GM21723 (cell line): ENCODE measurements around the gene KAZN.
"Not testable (repeated sequence)": the region's sequence is repeated elsewhere in the genome, so short reads cannot be mapped to it uniquely, and the experiment has no call there.

ENCODE experiments used
- ATAC-seq: cut with Tn5 transposase; IDR thresholded peaks from one replicate; pipeline ENCODE4 v1.9.1; 2021; ENCODE audit warnings: mild to moderate bottlenecking, moderate library complexity; ENCODE audit not compliant: unreplicated experiment

Gene KAZN

DNA sequence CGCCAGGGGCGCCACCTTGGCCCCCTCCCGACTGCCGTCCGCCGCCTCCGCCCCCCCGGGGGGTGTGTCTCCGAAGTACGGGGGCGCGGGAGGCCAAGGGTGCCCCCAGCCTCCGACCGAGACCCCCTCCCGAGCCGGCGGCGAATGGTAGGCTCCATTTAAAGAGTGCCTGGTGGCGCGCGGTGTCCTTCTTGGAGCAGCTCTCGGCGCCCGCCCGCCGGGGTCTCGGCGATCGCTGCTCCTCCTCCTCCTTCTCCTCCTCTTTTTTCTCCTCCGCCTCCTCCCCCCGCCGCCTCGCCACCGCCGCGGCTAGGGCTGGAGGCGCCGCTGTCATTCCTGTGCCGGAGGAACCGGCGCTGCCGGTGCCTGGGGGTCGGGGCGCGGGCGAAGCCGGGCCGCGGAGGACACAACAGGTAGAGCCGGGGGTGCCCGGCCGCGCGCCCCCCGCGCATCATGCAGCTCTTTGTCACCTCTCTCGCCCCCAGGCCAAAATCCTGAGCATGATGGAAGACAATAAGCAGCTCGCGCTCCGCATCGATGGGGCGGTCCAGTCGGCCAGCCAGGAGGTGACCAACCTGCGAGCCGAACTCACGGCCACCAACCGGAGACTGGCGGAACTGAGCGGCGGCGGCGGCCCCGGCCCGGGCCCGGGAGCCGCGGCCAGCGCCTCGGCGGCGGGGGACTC, at the start of gene KAZN:
TSS of gene KAZN (plus strand) at position 188 of the 685 bp plus-strand sequence.
- ATAC-seq, result no peak

GRCh38 chr1:14549897-14550620, 48.4 kb upstream of the KAZN start:
- ATAC-seq, result no peak

DNA sequence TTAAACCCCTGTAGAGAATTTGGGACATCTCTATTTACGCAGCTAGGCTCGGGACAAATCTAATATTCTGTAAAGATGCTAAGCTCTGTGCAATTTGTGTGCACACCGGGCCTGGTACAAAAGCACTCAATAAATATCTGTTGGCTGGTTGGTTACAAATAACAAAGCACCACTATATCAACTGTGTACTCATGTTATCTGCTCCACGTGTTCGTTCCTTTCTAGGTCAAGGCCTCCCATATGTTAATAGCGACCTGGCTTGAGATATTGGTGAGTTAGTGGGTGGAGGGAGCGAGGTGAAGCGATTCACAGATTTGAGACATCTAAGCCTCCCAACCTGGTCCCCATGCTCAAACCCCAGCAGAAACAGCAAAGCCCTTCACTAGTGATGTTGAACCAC, 47.1 kb upstream of the KAZN start:
- ATAC-seq, result no peak

GRCh38 chr1:14552246-14552965, 46.1 kb upstream of the KAZN start:
- no peak for ATAC-seq

- no peak for ATAC-seq
These were observed 44.8 kb upstream of the KAZN start for GRCh38 chr1:14553711-14554110.

DNA sequence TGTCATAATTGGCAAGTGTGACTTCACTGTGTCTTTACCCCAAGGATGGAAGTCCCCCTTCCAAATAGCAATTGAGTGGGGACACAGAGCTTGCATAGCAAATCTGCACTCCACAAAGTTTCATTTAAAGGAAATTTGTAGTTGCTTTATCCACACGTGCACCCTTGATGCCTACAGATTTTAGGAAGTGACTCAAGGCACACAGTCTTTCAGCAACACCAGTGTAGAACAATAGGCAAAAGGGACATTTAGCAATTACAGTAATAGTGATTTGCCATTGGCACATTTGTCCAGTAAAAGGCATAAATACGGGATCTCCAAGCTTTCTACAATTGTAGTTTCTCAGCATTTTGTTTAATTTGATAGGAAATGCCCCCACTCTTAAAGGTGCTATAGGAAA, 43.4 kb upstream of the KAZN start:
- no peak for ATAC-seq

DNA sequence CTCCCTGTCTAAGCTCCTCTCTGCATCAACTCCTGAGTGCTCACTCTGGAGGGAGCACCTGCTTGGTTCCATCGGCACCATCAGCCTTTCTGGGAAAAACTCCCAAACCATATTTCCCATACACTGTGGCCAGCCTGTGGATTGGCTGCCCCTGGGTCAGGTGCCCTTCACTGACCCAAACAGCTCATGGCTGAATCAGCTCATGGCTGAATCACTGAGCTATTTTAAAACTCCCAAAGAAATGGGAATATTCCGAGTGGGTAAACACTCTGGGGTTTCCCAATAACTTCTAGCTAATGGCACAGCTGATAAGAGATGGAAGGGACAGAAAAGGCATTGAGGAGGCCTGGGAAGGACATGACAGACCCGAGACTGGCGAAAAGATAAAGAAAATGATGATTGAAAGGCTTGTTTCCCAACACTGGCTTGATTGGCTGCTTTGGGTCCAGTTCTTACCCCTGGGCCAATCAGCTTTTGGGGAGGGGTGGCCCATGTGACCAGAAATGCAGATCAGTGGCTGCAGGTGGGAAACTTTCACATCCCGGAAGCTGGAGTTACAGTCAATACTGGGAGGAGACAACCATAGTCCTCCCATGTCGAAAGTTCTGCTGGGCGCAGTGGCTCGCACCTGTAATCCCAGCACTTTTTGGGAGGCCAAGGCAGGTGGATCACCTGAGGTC, 37.3 kb upstream of the KAZN start:
- ATAC-seq, result no peak

- no peak for ATAC-seq
These were observed 33.4 kb upstream of the KAZN start for GRCh38 chr1:14565090-14565489.

DNA sequence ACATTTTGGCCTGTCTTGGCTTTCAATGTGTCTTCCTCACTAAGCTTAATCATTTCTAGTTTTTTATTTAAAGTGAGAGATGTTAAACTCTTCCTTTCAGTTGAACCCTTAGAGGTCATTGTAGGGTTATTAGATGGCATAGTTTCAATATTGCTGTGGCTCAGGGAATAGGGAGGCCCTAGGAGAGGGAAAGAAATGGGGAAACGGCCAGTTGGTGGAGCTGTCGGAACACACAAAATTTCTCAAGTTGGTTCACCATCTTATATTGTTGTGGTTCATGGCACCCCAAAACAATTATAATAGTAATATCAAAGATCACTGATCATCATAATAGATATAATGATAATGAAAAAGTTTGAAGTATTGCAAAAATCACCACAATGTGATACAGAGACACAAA, 31.4 kb upstream of the KAZN start:
- no peak for ATAC-seq

GRCh38 chr1:14567903-14568302, 30.6 kb upstream of the KAZN start:
- no peak for ATAC-seq

GRCh38 chr1:14568716-14569355, 29.6 kb upstream of the KAZN start:
- ATAC-seq, result no peak

DNA sequence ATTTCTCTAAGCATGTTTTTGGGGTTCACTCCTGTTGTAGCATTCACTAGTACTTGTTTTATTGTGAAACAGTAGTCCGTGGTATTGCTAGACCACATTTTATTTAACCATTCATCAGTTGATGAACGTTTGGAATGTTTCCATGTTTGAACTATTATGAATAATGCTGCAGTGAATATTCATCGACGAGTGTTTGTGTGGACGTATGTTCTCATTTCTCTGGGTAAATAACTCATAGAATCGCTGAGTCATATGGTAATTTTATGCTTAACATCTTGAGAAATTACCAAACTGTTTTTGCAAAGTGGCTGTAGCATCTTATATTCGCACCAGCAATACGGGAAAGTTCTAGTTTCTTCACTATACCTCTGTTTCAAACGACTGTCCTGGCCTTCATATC, 28.0 kb upstream of the KAZN start:
- ATAC-seq, result no peak

- no peak for ATAC-seq
These were observed 26.4 kb upstream of the KAZN start for GRCh38 chr1:14571810-14572767.

DNA sequence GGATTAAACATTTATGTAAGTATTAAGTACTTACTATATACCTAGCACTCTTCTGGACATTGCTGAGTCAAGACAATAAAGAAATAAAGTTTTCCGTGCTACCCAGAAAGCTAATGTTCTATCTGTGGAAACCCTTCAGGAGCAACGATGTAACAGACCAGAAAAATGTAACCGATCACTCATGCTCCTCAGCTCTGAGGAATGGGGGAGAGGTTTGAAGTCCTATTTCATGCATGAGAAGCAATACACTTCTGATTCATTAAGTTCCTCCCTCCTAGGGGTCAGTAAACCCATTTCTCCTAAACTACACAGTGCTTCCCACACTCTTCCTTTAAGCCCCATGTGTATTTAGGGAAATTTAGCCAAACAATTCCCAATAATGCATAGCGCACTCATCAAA, 25.6 kb upstream of the KAZN start:
- ATAC-seq, result no peak

GRCh38 chr1:14576155-14576554, 22.3 kb upstream of the KAZN start:
- no peak for ATAC-seq

GRCh38 chr1:14577261-14577660, 21.2 kb upstream of the KAZN start:
- ATAC-seq, result no peak

- ATAC-seq, result no peak
These were observed 20.3 kb upstream of the KAZN start for GRCh38 chr1:14578156-14578555.

DNA sequence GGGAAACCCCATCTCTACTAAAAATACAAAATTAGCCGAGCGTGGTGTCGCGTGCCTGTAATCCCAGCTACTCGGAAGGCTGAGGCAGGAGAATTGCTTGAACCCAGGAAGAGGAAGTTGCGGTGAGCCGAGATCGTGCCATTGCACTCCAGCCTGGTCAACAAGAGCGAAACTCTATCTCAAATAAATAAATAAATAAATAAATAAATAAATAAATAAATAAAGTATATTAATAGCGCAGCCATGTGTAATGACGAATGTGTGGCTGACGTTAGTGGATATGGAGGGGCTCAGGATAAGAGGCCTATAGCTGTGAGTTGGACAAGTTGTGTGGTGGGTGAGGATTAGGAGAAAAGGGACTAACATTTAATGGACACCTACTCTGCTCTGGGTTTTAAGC, 18.2 kb upstream of the KAZN start:
- ATAC-seq, result not testable (repeated sequence)

DNA sequence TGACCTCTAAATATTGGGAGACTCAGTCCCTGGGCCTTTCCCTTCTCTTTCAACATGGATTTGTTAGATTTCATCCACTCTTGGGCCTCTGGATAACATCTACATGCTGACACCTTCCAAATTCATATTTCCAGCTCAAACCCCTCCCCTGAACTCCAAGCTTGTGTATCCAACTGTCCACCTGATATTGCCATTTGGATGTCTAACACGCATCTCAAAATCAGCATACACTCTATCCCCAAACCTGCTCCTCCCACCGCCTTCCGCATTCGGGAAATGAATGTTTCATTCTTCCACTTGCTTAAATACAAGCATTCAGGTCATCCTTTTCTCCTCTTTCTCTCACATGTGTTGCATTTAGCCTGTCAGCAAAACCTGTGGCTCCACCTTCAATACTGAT, 17.5 kb upstream of the KAZN start:
- no peak for ATAC-seq

DNA sequence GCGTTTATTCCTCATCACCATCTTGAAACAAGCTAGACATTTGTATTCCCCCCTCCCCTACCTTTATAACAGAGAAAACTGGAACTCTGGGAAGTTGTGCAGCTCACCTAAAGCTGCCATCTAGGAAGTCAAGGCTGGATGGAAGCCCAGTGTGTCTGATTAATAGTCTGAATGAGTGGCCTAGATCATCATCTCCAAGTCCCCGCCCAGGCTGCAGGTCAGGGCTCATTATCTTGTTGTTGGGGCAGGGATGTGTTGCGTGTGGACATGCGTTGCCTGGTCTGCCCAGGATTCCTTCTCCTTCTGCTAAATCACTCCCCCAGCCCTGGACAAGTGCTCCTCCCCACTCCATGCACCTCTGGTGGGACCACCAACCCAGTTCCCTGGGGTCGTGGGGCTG, 14.7 kb upstream of the KAZN start:
- ATAC-seq, result no peak
